ENCODE results near the gene IL13RA1. TPM values are rescaled to one million over a fixed set of nuclear protein-coding genes. Genes with fewer than 3 reads are reported as not detected.

The IL13RA1 gene
- total RNA-seq, 1 experiment from 2014 or later, result 14.4 TPM

DNA sequence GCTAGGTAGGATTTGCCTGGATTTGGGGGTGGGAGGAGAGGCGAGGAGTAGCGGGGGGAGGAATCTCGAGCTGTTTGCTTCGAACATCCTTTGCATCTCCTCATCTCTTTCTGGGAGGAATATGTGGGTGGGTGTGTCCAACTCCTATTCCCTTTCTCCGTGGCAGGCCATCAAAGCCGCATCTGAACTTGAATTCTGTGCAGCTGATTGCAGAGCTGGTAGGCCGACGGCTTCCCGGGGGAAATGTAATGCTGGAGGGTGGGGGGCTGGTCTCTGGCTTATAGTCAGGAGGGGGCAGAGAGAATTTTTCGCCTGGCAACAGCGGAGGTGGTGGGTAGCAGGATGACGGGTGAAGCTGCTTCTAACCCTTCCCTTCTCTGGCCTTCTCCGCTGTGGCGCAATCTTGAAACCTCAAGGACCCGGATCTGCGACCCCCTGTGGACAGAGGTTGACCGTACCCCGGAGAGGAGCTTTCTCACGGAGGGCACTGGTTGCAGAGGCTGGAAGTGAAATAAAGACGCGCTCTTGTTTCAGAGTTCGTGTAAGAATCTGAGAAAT, 96.8 kb downstream of the IL13RA1 start:
- Histone ChIP-seq H2BK15ac (ENCODE audit: low read depth, low read length) (no peak overlapping the region), H3K79me2 (ENCODE audit: insufficient read depth, low read length) (no peaks in the 10 kb centered on the region), H2BK12ac (ENCODE audit: insufficient read length, low read depth, low read length) (no peak overlapping the region), H3K79me1 (ENCODE audit: insufficient read depth, low read depth, low read length, poor library complexity, severe bottlenecking) (no peaks in the 10 kb centered on the region), H3K14ac (ENCODE audit: insufficient read depth, low read length) (no peak overlapping the region), H4K91ac (ENCODE audit: insufficient read length, low read depth, low read length) (no peak overlapping the region), H4K8ac (replicated peaks; ENCODE audit: insufficient read length, low read depth, low read length) (no peak overlapping the region), H3K27me3 (ENCODE audit: insufficient read depth, low read length) (peaks cover 52% of the 10 kb centered on the region), H3K23ac (ENCODE audit: insufficient read length, low read depth, low read length) (no peak overlapping the region), H3T11ph (ENCODE audit: low read length) (no peak overlapping the region), H4K20me1 (ENCODE audit: control insufficient read depth, insufficient read depth, insufficient read length) (no peaks in the 10 kb centered on the region), H3K4ac (ENCODE audit: low read depth, low read length) (no peak overlapping the region), H3K4me2 (ENCODE audit: insufficient read depth, insufficient read length, low read length) (peak overlapping the region; percentile 50), H3K23me2 (ENCODE audit: insufficient read length, low read depth, low read length, poor library complexity, severe bottlenecking) (peaks cover 7% of the 10 kb centered on the region), H3K18ac (ENCODE audit: insufficient read length, low read depth, low read length) (no peak overlapping the region), H3K9ac (ENCODE audit: extremely low read depth, insufficient read length, low read length) (no peak overlapping the region), H2AFZ (ENCODE audit: low read length) (no peak overlapping the region), H3K56ac (ENCODE audit: insufficient read length, low read depth, low read length) (no peak overlapping the region), H3K9me3 (ENCODE audit: control insufficient read depth, low read depth, low read length) (peaks cover 25% of the 10 kb centered on the region), H3K4me1 (ENCODE audit: insufficient read depth, low read length) (peaks cover 2% of the 10 kb centered on the region; the same call in 1 of the 2 replicates), H2BK20ac (ENCODE audit: low read depth, low read length, poor library complexity, severe bottlenecking) (no peak overlapping the region), H2AK5ac (ENCODE audit: insufficient read length, low read length) (no peak overlapping the region), H2BK120ac (ENCODE audit: low read depth, low read length, poor library complexity, severe bottlenecking) (no peak overlapping the region), H3K27ac (ENCODE audit: insufficient read length, low read depth, low read length) (no peak overlapping the region), H4K5ac (ENCODE audit: insufficient read length, low read depth, low read length) (no peak overlapping the region), H2BK5ac (ENCODE audit: insufficient read length, low read length) (no peak overlapping the region)
- no peak for TF ChIP-seq CTCF (conservative IDR thresholded peaks at IDR 0.05)
- peak overlapping the region; percentile 64 to 85 for H3K4me3 Mint-ChIP-seq
- peaks cover 14 to 31% of the 10 kb centered on the region in 2 experiments; a peak in 3 of 4 replicates for H3K4me1 Mint-ChIP-seq
- no CpG with 5 or more reads among the region's 22 CpGs for WGBS (ENCODE audit: extremely low coverage, insufficient read length, low lambda C conversion rate)
- peaks cover 89% of the 10 kb centered on the region for H3K27me3 Mint-ChIP-seq (ENCODE audit: low read depth)
- peak; percentile 35 for DNase-seq
- H3K27ac Mint-ChIP-seq, result peak overlapping the region in 1 of 3 experiments; percentile 35; a peak in 1 of 7 replicates
- H3K9me3 Mint-ChIP-seq, result peaks cover 31 to 85% of the 10 kb centered on the region in 2 experiments
- peaks cover 0 to 9% (median 8%) of the 10 kb centered on the region in 3 experiments; a peak in 4 of 7 replicates for H3K36me3 Mint-ChIP-seq (ENCODE audit: insufficient read depth in 1 of 3, low read depth in 3 of 3)

All from H9 (cell line).